Prostate gland (tissue), 2 donors: ENCODE results near the gene POU6F2.

Experiments used
- POLR2A ChIP-seq: fragments of 450-650 bp; IDR thresholded peaks from one replicate; pipeline ENCODE4 v1.6.1; 2016; ENCODE audit warnings: antibody characterized with exemption, mild to moderate bottlenecking
- POLR2AphosphoS5 ChIP-seq: sonication (generic); formaldehyde crosslinking; IDR thresholded peaks from one replicate; pipeline ENCODE4 v1.6.1; 2017; ENCODE audit warnings: antibody characterized with exemption
- TF ChIP-seq, protein P1 (sequence below), 4 experiments: fragments of 200-600 bp in 2 of 4; fragments of 450-650 bp in 2 of 4; sonication (generic) in 2 of 4; IDR thresholded peaks; 1 replicate in 3 of 4; 2 replicates in 1 of 4; pipeline ENCODE4 v1.5.1; 2016 to 2019; ENCODE audit warnings: antibody characterized with exemption in 4 of 4, mild to moderate bottlenecking in 2 of 4, moderate library complexity in 2 of 4

DNA sequence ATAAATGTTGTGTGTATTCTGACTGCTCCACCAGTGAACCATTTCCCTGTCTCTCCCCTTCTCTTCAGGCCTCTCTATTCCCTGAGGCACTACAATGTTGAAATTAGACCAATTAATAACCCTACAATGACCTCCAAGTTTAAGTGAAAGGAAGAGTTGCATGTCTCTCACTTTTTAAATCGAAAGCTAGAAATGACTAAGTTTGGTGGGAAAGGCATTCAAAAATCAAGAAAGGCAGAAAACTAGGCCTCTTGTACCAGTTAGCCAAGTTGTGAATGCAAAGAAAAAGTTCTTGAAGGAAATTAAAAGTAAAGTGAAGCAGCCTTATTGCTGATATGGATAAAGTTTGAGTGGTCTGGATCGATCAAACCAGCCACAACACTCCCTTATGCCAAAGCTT is 390.2 kb downstream of the POU6F2 start:
- TF ChIP-seq, protein P1, sequence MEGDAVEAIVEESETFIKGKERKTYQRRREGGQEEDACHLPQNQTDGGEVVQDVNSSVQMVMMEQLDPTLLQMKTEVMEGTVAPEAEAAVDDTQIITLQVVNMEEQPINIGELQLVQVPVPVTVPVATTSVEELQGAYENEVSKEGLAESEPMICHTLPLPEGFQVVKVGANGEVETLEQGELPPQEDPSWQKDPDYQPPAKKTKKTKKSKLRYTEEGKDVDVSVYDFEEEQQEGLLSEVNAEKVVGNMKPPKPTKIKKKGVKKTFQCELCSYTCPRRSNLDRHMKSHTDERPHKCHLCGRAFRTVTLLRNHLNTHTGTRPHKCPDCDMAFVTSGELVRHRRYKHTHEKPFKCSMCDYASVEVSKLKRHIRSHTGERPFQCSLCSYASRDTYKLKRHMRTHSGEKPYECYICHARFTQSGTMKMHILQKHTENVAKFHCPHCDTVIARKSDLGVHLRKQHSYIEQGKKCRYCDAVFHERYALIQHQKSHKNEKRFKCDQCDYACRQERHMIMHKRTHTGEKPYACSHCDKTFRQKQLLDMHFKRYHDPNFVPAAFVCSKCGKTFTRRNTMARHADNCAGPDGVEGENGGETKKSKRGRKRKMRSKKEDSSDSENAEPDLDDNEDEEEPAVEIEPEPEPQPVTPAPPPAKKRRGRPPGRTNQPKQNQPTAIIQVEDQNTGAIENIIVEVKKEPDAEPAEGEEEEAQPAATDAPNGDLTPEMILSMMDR (IDR thresholded peaks at IDR 0.05), result no peak
- no peak for TF ChIP-seq POLR2A
- TF ChIP-seq POLR2AphosphoS5, result no peak
